H1 (cell line): Measurements from ENCODE around the gene LRRC49. TPM values are rescaled to one million over a fixed set of nuclear protein-coding genes. Genes with fewer than 3 reads are reported as not detected.

Experiments
- FOSL1 ChIP-seq: IDR thresholded peaks from 2 replicates; pipeline ENCODE4 v1.6.1; 2011; ENCODE audit warnings: mild to moderate bottlenecking, low read depth, low read length, moderate library complexity; ENCODE audit not compliant: insufficient read depth
- GTF2F1 ChIP-seq: IDR thresholded peaks from 2 replicates; pipeline ENCODE4 v1.6.1; 2012; ENCODE audit warnings: low read depth, low read length, improper control_type of control experiment, borderline replicate concordance
- KDM5A ChIP-seq: fragments of 200-600 bp; IDR thresholded peaks from 2 replicates; pipeline ENCODE4 v1.7.1; 2012; ENCODE audit warnings: mild to moderate bottlenecking, low read length, inconsistent platforms, mixed read lengths
- SIRT6 ChIP-seq: IDR thresholded peaks from one replicate; pipeline ENCODE4 v1.7.1; 2012; ENCODE audit warnings: low read length, inconsistent platforms
- TCF12 ChIP-seq: IDR thresholded peaks from 2 replicates; pipeline ENCODE4 v1.6.1; 2011; ENCODE audit warnings: low read depth, mild to moderate bottlenecking, low read length
- TEAD4 ChIP-seq: IDR thresholded peaks from 2 replicates; pipeline ENCODE4 v1.6.1; 2012; ENCODE audit warnings: low read depth, low read length, inconsistent platforms, mixed read lengths
- ZNF274 ChIP-seq: IDR thresholded peaks from 2 replicates; pipeline ENCODE4 v1.7.0; 2012; ENCODE audit warnings: low read length, borderline replicate concordance; ENCODE audit errors: extremely low read depth
- polyA plus RNA-seq, 7 experiments: library from polyadenylated mRNA; depleted of rRNA in 3 of 7; stranded (reverse) in 5 of 7; unstranded in 2 of 7; fragments of >200 nt in 5 of 7; fragments of 200-250 nt in 2 of 7; gene quantifications; 1 replicate in 5 of 7; 2 replicates in 1 of 7; 4 replicates in 1 of 7; pipeline versions ENCODE4 v1.2.1 to v1.2.3, GENCODE V29; 2011 to 2013; ENCODE audit warnings: missing spikeins in 2 of 7, mixed read lengths in 2 of 7
- total RNA-seq: library from RNA; stranded (reverse); fragmentation: NEBNext Ultra II Directional; extraction: Animal tissue kit (Norgen Biotek cat#: 25700); gene quantifications from 2 replicates; pipeline ENCODE4 v1.2.1, GENCODE V29; 2021
- TF ChIP-seq, protein P1 (sequence below): fragments of 300-600 bp; sonication (generic); IDR thresholded peaks from 2 replicates; pipeline ENCODE4 v1.7.1; 2012; ENCODE audit warnings: low read length, moderate library complexity, mild to moderate bottlenecking, inconsistent platforms; ENCODE audit not compliant: insufficient replicate concordance
- TF ChIP-seq, protein P2 (sequence below), 3 experiments: IDR thresholded peaks; 1 replicate in 2 of 3; 2 replicates in 1 of 3; pipeline versions ENCODE4 v1.5.1 to v1.6.1; 2011; ENCODE audit warnings: low read length in 3 of 3, mild to moderate bottlenecking in 3 of 3, inconsistent platforms in 2 of 3, low read depth in 1 of 3, moderate library complexity in 1 of 3; ENCODE audit not compliant: insufficient read depth in 1 of 3; ENCODE audit errors: control extremely low read depth in 1 of 3

Gene LRRC49
- total and polyA plus RNA-seq, 2 of the 8 experiments (the other 6 are each of a cell fraction or from before 2014, with no cell fraction given): 5.0 to 10.4 TPM

DNA sequence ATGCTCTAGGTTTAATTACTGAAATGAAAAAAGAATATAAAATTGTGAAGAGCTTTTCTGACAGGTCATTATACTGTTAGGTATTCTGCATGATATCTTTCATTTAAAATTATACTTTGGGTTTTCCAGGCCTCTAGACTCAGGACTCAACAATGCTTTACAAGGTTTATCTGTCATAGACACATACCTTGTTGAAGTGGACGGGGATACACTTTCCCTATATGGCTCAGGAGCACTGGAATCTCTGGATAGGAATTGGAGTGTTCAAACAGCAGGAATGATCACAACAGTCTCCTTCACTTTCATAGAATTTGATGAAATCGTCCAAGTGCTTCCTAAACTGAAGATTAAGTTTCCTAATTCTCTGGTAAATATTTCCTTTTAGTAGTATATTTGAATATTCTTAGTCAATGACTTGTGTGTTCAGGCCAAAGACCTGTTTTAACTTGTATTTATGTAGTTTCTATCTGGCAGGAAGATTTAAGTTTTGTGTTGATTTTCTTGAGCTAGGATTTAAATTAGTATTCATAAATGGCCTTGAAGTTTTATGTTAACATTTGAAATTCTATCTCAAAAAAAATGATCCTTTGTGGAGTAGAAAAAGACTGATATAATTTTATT is 115.7 kb downstream of the LRRC49 start (continued):
- TF ChIP-seq, protein P1, sequence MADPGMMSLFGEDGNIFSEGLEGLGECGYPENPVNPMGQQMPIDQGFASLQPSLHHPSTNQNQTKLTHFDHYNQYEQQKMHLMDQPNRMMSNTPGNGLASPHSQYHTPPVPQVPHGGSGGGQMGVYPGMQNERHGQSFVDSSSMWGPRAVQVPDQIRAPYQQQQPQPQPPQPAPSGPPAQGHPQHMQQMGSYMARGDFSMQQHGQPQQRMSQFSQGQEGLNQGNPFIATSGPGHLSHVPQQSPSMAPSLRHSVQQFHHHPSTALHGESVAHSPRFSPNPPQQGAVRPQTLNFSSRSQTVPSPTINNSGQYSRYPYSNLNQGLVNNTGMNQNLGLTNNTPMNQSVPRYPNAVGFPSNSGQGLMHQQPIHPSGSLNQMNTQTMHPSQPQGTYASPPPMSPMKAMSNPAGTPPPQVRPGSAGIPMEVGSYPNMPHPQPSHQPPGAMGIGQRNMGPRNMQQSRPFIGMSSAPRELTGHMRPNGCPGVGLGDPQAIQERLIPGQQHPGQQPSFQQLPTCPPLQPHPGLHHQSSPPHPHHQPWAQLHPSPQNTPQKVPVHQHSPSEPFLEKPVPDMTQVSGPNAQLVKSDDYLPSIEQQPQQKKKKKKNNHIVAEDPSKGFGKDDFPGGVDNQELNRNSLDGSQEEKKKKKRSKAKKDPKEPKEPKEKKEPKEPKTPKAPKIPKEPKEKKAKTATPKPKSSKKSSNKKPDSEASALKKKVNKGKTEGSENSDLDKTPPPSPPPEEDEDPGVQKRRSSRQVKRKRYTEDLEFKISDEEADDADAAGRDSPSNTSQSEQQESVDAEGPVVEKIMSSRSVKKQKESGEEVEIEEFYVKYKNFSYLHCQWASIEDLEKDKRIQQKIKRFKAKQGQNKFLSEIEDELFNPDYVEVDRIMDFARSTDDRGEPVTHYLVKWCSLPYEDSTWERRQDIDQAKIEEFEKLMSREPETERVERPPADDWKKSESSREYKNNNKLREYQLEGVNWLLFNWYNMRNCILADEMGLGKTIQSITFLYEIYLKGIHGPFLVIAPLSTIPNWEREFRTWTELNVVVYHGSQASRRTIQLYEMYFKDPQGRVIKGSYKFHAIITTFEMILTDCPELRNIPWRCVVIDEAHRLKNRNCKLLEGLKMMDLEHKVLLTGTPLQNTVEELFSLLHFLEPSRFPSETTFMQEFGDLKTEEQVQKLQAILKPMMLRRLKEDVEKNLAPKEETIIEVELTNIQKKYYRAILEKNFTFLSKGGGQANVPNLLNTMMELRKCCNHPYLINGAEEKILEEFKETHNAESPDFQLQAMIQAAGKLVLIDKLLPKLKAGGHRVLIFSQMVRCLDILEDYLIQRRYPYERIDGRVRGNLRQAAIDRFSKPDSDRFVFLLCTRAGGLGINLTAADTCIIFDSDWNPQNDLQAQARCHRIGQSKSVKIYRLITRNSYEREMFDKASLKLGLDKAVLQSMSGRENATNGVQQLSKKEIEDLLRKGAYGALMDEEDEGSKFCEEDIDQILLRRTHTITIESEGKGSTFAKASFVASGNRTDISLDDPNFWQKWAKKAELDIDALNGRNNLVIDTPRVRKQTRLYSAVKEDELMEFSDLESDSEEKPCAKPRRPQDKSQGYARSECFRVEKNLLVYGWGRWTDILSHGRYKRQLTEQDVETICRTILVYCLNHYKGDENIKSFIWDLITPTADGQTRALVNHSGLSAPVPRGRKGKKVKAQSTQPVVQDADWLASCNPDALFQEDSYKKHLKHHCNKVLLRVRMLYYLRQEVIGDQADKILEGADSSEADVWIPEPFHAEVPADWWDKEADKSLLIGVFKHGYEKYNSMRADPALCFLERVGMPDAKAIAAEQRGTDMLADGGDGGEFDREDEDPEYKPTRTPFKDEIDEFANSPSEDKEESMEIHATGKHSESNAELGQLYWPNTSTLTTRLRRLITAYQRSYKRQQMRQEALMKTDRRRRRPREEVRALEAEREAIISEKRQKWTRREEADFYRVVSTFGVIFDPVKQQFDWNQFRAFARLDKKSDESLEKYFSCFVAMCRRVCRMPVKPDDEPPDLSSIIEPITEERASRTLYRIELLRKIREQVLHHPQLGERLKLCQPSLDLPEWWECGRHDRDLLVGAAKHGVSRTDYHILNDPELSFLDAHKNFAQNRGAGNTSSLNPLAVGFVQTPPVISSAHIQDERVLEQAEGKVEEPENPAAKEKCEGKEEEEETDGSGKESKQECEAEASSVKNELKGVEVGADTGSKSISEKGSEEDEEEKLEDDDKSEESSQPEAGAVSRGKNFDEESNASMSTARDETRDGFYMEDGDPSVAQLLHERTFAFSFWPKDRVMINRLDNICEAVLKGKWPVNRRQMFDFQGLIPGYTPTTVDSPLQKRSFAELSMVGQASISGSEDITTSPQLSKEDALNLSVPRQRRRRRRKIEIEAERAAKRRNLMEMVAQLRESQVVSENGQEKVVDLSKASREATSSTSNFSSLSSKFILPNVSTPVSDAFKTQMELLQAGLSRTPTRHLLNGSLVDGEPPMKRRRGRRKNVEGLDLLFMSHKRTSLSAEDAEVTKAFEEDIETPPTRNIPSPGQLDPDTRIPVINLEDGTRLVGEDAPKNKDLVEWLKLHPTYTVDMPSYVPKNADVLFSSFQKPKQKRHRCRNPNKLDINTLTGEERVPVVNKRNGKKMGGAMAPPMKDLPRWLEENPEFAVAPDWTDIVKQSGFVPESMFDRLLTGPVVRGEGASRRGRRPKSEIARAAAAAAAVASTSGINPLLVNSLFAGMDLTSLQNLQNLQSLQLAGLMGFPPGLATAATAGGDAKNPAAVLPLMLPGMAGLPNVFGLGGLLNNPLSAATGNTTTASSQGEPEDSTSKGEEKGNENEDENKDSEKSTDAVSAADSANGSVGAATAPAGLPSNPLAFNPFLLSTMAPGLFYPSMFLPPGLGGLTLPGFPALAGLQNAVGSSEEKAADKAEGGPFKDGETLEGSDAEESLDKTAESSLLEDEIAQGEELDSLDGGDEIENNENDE: no peak
- TF ChIP-seq KDM5A (no peak), FOSL1 (no peak), ZNF274 (no peak), TCF12 (no peak), GTF2F1 (no peak), TEAD4 (no peak), SIRT6 (no peak)
- TF ChIP-seq, protein P2, sequence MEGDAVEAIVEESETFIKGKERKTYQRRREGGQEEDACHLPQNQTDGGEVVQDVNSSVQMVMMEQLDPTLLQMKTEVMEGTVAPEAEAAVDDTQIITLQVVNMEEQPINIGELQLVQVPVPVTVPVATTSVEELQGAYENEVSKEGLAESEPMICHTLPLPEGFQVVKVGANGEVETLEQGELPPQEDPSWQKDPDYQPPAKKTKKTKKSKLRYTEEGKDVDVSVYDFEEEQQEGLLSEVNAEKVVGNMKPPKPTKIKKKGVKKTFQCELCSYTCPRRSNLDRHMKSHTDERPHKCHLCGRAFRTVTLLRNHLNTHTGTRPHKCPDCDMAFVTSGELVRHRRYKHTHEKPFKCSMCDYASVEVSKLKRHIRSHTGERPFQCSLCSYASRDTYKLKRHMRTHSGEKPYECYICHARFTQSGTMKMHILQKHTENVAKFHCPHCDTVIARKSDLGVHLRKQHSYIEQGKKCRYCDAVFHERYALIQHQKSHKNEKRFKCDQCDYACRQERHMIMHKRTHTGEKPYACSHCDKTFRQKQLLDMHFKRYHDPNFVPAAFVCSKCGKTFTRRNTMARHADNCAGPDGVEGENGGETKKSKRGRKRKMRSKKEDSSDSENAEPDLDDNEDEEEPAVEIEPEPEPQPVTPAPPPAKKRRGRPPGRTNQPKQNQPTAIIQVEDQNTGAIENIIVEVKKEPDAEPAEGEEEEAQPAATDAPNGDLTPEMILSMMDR (IDR thresholded peaks at IDR 0.05; ENCODE audit: control extremely low read depth in 1 of 3, insufficient read depth in 1 of 3, low read depth in 1 of 3, low read length in 3 of 3): no peak
